Inflammatory macrophage treated with lipopolysaccharide for 4 hours (primary cell): ENCODE measurements around the gene MCU.
"Not testable (repeated sequence)": the region's sequence is repeated elsewhere in the genome, so short reads cannot be mapped to it uniquely, and the experiment has no call there.

ENCODE experiments used
- DNase-seq: peaks from one replicate; pipeline ENCODE4 v3.0.0-alpha.2; 2020

Gene MCU

GRCh38 chr10:72732521-72732920 is 40.6 kb downstream of the MCU start:
- DNase-seq, result no peak

DNA sequence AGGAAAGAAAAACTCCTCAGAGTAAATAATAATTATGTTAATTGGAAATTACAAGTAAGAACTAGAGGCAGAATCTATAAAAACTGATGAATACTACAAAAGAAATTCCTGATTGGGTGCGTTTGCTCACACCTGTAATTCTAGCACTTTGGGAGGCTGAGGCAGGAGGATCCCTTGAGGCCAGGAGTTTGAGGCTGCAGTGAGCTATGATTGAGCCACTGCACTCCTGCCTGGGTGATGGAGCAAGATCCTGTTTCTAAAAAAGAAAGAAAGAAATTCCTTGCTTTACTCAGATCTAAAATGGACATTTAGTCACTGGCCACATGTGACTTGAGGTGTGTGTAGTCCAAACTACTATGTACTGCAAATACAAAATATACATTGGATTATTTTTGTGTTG is 42.0 kb downstream of the MCU start:
- peak; percentile 18 for DNase-seq

DNA sequence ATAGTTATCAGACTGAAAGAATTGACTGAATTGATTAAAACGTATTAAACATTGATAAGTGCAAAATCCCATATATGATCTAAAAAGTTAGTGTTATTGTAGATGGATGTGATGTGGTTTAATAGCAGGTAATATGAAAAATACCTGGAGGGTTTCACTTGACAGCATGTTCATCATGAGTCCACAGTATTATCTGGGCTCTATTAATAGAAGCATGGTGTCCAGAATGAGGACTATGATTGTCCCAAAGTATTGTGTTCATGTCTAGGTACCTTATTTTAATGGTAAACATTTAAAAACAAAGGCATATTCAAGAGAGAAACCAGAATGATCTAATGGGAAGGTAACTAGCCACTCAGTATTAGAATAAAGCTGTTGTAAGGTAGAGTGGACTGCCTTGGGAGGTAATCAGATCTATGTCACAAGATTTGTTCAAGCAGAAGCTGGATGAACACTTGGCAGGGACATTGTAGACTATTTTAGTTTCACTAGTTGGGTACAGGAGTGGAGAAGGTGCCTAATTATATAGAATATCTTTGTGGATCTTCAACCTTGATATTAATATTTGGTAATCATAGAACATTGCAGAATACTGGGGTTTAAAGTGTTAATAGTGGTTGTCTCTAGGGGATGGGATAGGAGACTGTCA is 43.5 kb downstream of the MCU start:
- DNase-seq, result no peak

DNA sequence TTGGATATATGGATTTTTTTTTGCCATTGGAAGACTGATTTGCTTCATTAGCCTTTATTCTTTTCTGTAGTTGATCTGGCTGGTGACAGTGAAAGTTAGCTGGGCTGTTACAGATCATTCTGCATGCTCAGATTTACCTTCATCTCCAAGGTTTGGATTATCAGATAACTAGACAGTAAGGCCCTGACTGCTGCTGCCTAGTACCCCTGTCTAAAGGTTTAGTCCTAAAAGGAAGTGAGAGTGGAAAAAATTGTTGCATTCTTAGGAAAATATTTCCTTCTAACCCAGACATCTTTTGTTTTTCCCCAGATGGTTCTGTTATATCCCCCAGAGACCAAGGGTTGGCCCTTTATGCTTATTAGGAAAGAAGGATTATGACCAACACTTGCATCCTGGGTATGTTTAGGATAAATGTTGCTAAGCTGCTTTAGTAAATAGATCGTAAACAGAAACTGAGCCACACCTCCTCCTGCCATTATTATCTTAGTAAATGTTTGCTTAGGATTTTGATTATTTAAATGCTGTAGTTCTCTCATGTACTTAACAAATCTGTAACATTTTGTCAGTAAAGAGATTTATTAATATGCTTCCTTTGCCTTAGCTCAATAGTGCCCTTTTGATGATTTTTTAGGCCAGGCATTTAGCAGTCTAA is 44.4 kb downstream of the MCU start:
- peak; percentile 10 for DNase-seq

- no peak for DNase-seq
Observed at GRCh38 chr10:72736828-72737220, 44.9 kb downstream of the MCU start.

- DNase-seq, result not testable (repeated sequence)
Observed at GRCh38 chr10:72737357-72737756, 45.4 kb downstream of the MCU start.

DNA sequence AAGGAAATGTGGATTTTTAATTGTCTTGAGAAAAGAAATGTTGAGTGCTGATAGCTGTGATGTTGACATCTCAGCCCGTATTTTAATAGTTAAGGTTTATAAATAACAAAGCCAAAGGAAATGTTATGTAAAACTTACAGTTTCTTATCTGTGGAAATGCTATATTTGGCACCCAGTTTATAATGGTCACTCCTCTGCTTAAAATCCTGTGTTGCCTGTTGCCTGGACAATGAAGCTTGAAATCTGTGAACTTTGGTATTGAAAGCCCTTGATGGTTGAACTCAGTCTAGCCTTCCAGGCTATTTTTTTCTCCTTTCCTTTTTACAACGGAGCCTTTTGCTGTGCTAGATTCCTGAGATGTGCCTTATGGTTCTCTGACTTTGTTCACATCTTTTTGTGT is 46.5 kb downstream of the MCU start:
- no peak for DNase-seq

- no peak for DNase-seq
Observed at GRCh38 chr10:72740528-72740927, 48.6 kb downstream of the MCU start.

DNA sequence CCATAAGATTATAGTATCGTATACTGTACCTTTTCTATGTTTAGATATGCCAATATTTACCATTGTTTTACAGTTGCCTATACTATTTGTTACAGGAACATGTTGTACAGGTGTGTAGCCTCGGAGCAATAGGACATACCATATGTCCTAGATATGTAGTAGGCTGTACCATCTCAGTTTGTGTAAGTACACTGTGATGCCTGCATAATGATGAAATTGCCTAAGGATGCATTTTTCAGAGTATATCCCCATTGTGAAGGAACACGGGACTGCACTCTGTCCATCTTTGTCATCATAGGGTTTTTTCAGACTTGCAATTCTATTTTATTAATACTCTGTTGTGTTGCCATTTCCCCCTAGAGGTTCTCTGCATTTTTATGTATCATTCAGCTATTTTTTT is 50.1 kb downstream of the MCU start:
- DNase-seq, result no peak

GRCh38 chr10:72742797-72743196 is 50.9 kb downstream of the MCU start:
- no peak for DNase-seq

DNA sequence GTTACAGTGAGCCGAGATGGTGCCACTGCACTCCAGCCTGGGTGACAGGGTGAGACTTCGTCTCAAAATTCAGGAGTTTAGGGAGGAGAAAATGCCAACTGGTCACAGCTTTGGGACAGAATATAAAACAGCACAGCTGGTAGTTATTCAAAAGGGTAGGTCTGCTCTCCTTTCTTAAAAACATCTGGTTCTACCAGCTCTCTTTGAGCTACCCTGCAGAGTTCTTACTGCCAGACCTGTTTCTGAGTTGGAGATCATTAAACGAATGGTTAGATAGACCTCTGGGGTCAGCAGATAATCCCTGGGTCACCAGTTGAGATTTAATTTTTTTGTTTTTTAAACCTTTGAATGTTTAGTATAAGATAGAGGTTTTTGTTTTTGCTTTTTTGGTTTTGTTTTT is 52.6 kb downstream of the MCU start:
- no peak for DNase-seq

- peak; percentile 21 for DNase-seq
Observed at GRCh38 chr10:72746426-72747363, 54.8 kb downstream of the MCU start.

- no peak for DNase-seq
Observed at GRCh38 chr10:72747521-72747920, 55.6 kb downstream of the MCU start.

- peak; percentile 85 for DNase-seq
Observed at GRCh38 chr10:72753760-72754231, 61.9 kb downstream of the MCU start.

DNA sequence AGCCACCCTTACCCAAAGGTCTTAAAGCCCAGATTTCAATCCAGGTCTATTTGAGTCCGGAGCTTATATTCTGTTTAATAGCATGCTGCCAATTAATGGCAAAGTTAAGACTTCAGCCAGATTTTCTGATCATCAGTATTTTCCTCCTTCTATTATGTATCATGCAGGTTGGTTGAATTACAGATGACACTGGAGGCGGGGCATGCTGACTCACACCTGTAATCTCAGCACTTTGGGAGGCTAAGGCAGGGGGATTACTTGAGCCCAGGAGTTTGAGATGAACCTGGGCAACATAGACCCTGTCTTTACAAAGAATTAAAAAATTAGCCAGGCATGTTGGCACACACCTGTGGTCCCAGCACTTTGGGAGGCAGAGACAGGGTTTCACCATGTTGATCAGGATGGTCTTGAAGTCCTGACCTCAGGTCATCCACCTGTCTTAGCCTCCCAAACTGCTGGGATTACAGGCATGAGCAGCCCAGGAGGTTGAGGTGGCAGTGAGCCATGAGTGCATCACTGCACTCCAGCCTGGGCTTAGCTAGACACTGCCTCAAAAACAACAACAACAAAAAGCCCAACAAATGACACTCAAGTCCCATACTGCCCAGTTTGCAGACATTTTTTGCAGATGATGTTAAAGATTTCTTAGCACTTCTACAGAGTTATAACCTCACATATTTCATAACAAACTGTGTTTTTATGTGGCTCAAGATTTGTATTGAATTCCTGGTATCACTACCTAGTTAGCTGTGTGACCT is 62.5 kb downstream of the MCU start:
- no peak for DNase-seq

DNA sequence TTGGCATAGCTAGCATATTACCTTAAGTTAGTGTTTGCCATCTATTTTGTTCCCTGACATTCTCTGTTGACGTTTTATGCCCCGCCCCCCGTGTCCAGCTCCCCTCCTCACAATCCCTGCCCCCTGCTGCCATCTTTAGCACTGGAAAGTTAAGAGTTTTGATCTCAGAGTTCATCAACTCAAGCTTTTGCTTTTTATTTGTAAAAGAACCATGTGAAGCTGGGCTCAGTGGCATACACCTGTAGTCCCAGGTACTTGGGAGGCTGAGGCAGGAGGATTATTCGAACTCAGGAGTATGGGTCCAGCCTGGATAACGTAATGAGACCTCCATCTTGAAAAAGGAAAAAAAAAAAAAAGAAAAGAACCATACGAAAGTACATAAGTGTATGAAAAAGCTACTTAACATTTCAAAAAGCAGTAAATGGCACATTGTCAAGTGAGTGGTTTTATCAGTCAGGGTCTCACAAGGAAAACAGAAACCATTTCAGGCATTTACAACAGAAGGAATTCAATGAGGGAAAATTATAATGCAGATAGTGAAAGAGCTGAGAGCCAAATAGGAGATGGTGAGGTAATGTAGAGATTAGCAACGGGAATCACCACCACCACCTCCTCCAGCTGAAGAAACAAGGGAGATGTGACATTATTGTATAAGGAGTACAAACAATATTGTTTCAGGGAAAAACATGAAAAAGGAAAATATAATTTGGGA is 64.9 kb downstream of the MCU start:
- no peak for DNase-seq

DNA sequence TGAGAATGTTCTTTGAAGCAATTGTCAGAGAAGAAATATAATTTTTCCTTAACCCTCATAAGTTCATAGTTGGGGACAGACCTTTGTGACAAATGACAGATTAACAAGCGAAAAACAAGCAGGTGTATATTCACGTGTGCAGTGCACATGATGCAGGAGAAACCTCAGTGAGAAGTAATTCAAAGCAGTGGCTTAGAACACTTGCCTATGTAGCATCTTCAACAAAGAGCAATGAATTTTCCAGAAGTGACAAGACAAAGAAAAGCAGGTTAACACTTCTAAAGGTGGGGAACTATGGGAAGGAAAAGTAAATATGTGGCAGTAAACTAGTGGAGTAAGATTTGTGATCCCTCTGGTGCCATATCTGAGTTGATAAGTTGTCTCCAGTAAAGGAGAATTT is 65.8 kb downstream of the MCU start:
- DNase-seq, result no peak

DNA sequence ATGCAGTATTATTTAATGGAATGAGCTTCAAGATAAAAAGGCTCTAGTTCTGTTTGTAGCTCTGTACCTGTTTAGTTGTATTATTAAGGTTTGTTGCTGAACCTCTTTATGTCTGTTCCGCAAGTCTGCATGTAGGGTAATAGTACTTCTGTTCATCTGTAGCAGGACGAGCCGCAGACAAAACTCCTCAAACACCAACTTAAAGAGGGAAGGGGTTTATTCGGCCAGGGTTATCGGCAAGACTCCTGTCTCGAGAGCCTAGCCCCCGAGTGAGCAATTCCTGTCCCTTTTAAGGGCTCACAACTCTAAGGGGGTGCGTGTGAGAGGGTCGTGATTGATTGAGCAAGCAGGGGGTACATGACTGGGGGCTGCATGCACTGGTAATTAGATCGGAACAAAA is 67.0 kb downstream of the MCU start:
- not testable (repeated sequence) for DNase-seq

GRCh38 chr10:72759584-72759983 is 67.6 kb downstream of the MCU start:
- no peak for DNase-seq

DNA sequence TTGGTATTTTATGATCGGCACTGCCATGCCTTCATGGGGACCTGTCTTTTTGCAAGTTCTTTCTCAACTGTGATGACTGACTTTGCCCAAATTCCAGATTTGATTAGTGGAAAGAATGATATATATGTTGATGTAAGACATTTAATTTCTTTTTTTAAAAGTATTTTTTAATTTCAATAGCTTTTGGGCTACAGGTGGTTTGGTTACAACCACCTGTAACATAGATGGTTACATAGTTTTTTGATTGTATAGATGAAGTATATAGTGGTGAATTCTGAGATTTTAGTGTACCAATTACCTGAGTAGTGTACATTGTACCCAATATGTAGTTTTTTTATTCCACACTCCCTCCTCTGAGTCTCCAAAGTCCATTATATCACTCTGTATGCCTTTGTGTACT is 69.6 kb downstream of the MCU start:
- DNase-seq, result no peak

DNA sequence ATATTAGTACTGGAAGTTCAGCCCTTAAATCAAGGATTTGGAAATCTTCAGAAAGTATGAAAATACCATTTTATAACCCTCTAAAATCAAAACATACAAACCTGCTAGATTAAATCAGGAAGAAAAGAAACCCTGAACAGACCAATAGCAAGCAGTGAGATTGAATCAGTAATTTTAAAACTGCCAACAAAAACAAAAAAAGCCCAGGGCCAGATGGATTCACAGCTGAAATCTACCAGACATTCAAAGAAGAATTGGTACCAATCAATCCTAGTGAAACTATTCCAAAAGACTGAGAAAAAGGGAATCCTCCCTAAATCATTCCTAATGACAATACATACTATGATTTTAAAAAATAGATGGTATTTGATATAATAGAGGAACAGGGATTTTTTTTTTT is 70.1 kb downstream of the MCU start:
- no peak for DNase-seq

DNA sequence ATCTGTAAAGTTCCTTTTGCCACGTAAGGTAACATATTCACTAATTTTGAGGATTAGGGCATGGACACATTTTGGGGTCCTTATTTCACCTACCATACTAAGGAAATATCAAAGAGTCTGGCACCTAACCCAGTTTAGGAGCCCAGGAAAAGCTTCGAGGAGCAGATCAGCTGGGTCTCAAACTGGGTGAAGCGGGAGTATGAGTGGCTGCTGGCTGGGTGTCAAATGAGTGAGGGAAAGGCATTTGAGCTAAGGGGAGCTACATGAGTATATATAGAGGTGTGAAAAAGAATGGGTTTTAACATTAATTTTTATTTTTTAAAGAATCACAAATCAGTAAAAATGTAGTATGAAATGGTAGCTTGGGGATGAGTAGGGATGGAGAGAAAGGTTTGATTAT is 71.3 kb downstream of the MCU start:
- DNase-seq, result no peak
